Bone marrow (tissue), 2 donors: ENCODE data around the gene ATP2B2.
"Not testable (repeated sequence)": the region's sequence is repeated elsewhere in the genome, so short reads cannot be mapped to it uniquely, and the experiment has no call there.

Source experiments
- DNase-seq, 2 donors: peaks; one replicate each; lab custom pipeline; 2025; lab: John Stamatoyannopoulos, UW

Gene ATP2B2

DNA sequence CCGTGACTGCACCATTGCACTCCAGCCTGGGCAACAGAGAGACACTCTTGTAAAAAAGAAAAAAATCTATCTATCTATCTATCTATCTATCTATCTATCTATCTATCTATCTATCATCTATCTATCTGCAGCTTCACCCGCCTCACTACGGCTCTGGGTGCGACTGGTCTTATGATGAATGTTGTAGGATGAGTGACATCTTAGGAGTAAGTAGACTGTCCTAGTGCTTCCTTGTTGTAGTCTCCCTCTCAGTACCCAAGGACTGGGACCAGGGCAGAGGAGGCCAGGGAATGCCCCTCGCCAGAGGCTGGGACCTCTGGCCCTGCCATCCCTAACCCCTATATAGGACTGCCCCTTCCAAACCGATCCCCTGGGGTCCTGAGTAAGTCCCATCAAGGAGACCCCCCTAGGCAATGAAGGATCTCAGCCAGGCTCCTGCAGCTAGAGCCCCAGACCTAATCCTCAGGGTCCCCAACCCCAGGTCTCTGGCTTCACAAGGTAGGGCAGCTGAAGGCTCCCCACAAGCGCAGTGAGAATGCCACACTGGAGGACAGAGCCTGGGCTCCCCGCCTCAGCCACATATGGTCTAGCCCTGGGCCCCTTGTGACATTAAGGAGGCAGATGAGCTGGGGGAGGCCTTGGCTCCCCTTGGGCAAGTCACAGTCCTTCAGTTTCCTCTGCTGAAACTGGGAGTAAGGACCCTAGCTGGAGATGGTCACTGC lies 183.6 kb downstream of the ATP2B2 start:
- no peak for DNase-seq

DNA sequence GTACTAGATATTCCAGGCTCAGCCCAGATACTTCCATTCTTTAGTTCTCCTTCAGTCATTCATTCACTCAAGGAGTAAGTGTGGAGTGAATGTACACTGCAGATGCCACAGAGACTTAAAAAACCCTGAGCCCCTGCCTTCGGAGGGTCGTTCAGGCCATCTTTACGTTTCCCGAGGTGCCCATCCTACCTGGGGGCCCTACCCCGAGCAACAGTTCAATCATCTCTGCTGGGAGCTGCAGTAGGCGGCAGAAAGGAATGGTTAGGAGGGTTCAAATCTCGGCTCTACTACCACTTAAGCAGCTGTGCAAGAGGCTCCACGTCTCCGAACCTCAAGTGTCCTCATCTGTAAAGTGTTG lies 185.1 kb downstream of the ATP2B2 start:
- no peak for DNase-seq

DNA sequence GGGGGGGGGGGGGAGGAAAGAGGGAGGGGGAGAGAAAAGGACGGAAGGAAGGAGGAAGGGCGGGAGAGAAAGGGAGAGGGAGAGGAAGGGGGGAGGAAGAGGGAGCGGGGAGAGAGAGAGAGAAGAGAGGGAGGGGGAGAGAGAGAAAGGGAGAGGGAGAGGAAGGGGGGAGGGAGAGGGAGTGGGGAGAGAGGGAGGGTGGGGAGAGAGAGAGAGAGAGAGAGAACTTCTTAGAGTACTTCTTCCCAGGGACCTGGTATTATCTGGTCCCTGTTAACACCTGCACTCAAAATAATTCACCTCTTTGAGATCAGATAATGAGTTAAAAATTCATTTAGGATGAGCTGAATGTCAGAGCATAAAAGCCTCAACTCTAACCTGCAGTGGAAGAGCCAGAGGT lies 185.6 kb downstream of the ATP2B2 start:
- no peak for DNase-seq

DNA sequence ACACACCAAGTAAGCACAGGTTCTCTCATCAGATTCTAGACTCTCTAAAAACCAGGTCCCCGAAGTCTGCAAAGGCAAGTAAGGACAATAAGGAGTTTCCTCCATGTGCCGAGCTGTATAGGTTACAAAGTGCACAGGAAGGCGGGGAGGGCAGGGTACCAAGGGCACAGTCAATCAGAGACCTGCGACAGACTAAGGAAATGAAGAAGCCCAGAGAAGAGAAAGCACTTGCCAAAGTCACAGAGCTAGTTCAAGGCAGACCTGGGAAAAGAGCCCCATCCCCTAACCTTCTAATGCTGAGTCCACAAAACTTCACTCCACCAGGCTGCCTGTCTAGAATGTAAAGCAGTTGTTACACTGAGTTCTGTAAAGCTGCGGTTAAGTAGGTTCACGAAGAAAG lies 186.1 kb downstream of the ATP2B2 start:
- DNase-seq: no peak

DNA sequence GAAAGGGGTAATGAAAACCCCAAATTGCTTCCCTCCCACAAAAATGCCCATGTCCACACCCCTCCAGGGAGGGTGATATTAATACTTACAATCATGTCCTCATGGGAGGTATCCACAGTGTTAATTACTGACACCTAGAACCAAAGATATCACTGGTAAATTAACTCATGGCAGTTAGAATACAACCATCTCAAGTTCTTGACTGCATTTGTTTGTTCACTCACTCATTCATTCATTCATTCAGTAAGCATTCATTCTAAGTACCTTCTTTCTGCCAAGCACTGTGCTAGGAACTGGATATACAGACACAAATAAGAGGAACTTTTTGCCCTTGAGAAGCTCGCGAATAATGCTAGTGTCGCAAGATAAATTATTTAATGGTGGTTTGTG lies 187.4 kb downstream of the ATP2B2 start:
- no peak for DNase-seq

DNA sequence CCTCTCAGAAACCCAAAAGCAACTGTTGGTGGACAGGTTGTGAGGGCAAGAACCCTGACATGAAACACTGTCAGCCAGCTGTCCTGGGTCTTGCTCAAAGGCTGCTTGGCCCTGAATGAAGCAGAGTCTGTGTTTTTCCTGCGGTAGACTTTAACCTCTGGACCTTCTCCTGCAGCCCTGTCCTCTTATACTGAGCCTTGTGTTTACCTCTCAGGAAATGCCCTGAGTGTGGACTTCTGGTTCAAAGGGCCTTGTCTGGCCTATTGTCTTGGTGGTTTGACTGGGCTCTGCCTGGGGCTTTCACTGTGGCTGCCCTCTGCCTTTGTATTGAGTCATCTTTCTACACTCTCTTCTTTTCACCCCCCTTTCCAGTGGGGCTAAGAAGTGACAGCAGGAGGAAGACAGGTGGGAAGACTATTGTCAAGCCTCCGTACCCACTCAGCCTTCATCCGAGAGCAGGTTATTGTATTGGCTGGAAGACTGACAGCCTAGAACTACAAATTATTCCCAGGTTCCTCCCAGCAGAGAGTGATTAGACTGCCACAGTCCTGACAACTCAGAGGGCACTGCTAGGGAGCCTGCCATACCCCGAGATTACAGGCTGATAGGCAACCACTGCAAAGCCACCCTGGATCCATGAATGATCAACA lies 187.9 kb downstream of the ATP2B2 start:
- no peak for DNase-seq

DNA sequence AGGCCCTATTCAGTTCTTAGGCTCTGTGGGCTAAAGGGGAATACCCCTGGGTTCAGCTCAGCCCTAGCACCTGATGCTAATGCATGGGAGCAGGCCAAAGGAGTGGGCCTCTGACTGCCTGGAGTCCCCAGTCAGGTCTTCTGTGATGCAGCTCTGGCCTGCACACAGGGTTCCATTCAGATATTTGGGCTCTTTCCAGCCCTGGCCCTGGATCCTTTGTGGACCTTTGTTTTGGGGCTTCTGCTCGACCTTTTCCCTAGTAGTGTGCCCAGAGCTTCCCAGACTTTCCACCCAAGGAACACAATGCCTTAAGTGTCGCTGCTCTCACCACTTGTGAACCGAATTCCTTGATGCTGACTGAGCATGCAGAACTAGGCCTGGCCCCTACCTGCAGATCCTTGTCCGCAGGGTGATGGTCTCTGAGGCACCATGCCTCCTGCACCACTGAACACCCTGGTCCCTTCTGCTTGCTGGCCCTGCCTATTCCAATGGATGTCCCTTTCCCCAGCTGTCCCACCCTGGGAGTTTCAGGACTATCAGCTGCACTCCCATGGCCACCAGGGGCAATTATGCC lies 189.5 kb downstream of the ATP2B2 start:
- DNase-seq: no peak

DNA sequence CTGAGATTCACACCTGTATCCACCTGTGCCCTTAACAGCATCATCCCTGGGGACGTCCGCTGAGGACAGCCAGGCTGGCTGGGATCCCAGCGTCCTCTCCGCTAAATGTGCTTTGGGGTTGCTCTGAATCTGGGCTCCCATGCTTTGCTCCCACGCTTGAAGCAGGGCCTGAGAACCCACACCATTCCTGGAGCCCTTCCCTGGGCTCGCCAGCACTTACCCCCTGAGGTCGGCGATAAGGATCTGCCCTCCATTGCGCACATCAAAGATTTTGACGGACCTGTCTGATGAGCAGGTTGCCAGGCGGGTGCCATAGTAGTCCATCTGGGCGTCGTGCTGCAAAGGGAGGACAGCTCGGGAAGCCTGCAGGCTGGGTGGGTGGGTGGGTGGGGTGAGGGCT lies 190.3 kb downstream of the ATP2B2 start:
- no peak for DNase-seq

DNA sequence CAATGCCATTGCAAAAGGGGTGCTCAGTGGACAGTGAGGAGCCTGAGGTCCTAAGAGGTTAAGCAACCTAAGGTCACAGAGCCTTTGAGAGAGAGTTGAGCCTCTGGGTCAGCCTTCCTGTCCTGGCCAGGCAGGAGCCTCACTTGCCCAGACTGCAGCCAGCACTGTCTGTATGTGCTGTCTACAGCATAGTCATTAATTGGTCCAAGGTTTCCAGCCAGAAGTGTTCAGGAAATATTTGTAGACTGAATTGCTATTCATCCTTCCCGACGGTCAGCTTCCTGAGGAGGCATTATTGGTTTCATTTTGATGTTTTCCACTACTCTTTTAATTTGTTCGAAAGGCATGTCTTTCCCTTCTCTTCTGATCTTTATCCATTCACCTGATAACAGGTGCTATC lies 192.5 kb downstream of the ATP2B2 start:
- no peak for DNase-seq

DNA sequence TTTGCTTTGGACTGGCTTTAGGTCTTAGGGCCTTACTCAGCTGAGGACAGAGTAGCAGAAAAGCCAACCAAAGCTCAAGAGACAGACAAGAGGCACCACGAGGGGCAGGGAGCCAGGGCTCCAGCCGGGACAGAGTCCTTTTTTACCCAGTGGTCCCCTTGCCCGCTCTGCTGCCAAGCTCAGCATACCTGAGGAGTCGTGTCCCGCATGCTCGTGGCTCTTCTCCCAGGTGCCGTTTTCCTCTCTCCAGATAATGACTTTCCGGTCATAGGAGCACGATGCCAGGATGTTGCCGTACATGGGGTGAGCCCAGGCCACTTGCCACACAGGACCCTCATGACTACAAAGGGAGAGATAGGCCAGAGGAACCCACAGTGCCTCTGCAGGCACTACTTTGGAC lies 193.0 kb downstream of the ATP2B2 start:
- DNase-seq: no peak

DNA sequence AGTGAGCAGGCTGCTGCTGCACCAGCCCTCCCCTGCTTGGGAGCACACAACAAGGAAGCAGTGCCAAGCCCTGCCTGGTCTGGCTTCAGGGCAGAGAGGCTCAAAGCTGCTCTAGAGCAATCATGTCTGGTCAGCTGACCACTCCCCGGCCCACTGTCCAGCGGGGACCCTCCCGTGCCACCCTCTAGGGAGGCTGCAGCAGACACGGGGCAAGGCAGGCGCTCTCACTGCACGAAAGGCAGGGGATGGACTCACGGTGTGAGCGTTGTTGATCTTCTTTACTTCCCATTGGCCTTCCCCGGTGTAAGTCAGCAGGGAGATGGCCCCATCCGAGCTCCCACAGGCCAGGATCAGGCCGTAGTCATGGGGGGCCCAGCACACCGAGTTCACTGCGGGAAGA lies 193.7 kb downstream of the ATP2B2 start:
- no peak for DNase-seq

DNA sequence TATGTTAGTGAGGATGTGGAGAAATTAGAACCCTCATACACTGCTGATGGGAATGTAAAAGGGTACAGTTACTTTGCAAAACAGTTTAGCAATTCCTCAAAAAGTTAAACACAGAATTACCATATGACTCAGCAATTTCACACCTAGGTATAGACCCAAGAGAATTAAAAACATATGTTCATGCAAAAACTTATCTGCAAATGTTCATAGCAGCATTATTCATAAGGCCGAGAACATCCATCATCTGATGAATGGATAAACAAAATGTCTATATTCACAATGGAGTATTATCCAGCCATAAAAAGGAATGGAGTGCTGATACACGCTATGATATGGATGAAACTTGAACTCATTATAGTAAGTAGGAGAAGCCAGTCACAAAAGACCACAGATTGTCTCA lies 194.8 kb downstream of the ATP2B2 start:
- no peak for DNase-seq

DNA sequence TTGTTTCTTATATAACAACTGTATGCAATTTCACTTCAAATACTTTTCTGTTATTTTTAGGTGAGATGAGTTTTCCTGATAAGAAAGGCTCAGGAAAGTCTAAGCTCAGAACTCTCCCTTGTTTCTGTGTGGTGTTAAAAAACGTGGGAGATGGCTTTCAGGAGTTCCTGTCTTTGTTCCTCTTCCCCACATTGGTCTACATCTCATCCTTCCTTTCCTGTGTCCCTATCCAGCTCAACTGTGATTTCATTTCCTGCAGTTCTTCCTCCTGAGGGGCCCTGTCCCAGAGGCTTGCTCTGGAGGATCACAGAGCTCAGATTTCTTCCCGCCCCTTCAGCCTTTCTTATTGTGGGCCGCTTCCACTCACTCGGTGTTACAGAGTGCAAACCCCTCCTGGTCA lies 195.7 kb downstream of the ATP2B2 start:
- no peak for DNase-seq

DNA sequence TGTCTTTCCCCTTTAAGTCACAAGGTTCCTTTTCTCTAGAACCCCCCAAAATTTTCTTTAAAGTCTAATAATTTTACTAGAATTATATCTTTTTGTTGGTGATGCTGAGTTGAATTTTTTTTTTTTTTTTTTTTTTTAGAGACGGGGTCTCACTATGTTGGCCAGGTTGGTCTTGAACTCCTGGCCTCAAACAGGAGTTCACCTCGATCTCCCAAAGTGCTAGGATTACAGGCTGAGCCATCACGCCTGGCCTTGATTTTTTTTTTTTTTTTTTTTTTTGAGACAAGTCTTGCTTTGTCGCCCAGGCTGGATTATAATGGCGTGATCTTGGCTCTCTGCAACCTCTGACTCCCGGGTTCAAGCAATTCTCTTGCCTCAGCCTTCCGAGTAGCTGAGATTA lies 196.7 kb downstream of the ATP2B2 start:
- no peak for DNase-seq

DNA sequence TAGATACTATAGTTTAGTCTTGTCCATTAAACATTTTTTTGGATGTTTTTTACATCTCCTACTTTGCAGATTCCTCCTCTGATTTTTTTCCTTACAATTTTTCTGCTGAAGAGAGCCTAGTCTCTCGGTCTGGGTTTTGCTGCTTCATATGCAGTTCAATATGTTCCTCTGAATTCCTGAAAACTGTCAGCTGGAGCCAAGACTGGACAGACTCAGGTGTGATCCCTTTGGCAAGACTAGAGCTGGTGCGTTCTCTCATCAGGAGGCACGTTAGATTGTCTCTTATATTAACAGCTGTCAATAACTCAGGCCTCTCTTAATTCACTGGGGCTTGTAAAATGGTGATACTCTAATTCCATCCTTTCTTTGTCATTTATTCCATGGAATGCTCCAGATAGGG lies 199.2 kb downstream of the ATP2B2 start:
- no peak for DNase-seq

DNA sequence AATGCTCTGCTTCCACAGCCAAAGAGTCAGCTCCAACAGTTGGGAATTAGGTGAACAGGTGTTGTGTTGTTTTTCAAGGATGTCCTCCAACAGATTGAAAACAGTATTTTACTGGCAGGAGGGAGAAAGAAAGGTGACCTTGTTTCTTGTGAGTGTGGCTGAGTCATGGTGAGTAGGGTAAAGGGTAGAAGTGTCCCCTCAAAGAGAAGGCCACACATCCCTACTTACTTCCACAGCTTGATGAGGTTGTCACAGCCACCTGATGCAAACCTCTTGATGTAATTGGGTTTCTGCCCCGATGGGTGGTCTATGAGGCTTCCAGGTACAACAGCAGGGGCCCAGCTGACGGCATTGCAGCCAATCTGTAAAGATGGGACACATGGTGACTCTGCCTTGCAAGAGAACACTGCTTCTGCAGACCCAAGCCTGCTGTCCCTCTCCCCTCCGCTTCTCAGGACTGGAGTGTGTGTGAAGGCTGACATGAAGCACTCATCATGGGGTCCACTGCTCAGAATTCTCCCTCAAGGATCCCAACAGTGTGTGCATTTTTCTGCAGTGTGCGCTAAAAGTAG lies 200.0 kb downstream of the ATP2B2 start:
- DNase-seq: no peak

DNA sequence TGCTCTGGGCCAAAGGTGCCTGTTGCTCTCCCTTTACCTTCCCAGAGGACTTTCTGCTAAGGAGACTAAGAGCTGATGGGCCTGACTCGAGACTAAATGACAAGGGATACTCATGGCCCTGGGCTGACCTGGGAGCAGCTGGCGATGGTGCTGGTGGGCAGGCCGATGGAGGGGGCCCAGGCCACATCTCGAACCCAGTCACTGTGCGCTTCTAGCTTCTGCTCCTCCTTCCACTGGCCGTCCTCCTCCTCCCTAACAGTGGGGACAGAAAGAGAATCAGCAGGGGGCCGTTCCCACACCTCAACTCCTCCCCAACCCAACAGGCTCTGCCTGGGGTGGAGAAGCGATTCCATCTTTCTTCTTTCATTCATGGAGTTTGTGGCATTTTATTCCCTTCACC lies 200.5 kb downstream of the ATP2B2 start:
- no peak for DNase-seq

DNA sequence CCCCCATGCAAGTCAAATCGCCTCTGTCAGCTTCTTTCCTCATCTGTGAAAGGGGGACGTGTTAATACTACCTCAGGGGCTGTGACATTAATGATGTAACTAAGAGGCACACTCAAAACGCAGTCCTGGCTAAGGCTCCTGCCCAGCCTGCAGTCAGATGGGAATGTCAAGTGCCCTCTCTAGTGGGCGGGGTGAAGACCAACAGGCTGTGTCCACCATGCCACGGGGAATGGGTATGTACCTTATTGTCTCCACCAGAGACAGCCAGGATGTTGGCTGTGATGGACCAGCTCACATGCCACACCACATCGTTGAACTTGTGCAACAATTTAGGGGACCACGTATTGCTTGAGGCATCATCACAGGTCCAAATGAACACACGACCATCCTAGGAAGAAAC lies 201.6 kb downstream of the ATP2B2 start:
- DNase-seq: no peak

DNA sequence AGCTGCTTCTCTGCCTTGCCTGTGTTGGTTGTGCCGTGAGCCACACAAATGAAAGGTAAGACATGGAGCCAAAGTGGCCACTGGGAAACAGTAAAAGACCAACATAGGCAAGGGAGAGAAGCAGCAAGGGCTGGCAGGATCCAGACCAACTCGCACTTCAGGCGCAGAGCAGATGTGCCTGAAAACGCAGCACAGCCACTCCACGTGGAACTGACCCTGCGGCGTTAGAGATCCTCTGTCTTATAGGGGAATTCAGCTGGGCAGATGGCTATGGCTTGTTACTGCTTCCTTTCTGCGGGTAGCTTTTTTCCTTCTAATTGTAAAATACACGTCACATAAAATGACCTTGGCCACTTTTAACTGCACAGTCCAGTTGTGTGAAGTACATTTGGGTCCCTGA lies 202.3 kb downstream of the ATP2B2 start:
- no peak for DNase-seq

DNA sequence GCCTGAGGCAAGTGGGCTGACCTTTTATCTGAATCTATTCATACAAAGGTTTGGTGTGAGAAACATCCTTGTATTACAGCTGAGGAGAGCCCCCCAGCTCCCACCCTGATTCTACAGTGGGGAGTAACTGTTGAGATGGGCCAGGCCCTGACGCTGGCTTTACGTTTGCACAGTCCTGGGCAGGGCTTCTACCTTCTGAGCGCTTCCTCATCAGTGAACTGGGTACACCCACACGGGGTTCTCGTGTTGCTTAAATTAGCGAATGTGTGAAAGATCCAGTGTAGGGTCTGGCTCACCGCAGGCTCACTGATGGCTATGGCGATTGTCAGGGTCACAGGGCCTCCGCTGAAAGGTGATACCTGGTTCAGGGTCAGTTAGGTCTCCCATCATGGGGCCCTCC lies 205.3 kb downstream of the ATP2B2 start:
- no peak for DNase-seq

DNA sequence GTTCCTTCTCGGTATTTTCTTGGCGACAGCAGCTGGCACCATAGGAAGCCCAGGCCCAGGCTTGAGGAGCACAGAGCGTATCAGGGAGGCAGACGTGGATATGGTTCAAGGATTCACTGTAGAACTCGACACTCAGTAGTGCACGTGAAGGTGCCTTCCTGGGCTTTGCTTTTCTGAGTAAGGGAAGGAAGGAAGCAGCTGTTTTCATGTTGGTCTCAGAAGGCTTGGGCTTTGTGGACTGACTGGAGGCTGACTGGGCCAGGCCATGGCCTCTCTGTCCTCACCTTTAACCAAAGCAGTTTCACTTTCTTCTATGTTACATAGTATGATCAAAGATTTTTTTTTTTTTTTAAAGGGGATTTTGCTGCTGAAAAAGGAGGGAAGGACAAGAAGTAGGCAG lies 205.7 kb downstream of the ATP2B2 start:
- no peak for DNase-seq

DNA sequence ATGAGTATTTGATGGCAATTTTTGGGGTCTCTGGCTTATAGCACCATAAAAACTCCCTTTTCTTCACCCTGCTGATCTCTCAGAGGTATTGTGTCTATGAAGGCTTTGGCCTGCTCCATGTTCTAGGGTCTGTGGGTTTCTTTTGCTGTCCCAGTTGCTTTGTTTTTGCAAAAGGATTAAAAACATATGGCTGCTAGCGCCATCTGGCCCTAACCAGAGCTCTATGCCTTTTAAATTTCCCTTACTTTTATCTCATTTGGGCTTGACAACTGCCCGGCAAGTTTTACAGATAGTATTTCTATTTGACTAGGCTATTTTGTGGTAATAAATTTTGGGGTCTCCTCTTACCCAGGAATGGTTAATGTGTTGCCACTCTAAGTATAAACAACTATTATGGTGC lies 206.2 kb downstream of the ATP2B2 start:
- no peak for DNase-seq

DNA sequence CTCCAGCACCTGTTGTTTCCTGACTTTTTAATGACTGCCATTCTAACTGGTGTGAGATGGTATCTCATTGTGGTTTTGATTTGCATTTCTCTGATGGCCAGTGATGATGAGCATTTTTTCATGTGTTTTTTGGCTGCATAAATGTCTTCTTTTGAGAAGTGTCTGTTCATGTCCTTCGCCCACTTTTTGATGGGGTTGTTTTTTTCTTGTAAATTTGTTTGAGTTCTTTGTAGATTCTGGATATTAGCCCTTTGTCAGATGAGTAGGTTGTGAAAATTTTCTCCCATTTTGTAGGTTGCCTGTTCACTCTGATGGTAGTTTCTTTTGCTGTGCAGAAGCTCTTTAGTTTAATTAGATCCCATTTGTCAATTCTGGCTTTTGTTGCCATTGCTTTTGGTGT lies 207.3 kb downstream of the ATP2B2 start:
- DNase-seq: not testable (repeated sequence)
